Measurements from ENCODE around the gene FAM50B. TPM values are rescaled to one million over a fixed set of nuclear protein-coding genes. Genes with fewer than 3 reads are reported as not detected.
A peak's percentile ranks its signal among the peaks of the same experiment; 100 is the strongest.

FAM50B gene
- total RNA-seq, 2 experiments from 2014 or later: 2.7 to 2.8 TPM

GRCh38 chr6:3847521-3847920 lies 1.7 kb upstream of the FAM50B start:
- no peaks in the 10 kb centered on the region for H3K27me3 ChIP-seq (ENCODE audit: control insufficient read depth in 1 of 2, insufficient read depth in 2 of 2, low read length in 2 of 2)
- H3K4me3 Mint-ChIP-seq: peak overlapping the region; percentile 60
- peak in 1 of 14 experiments; percentile 21 for DNase-seq
- no peaks in the 10 kb centered on the region for H3K27me3 Mint-ChIP-seq
- no peaks in the 10 kb centered on the region for H3K36me3 Mint-ChIP-seq (ENCODE audit: low read depth)
- peak overlapping the region; percentile 61 for H3K27ac Mint-ChIP-seq
- ChIA-PET POLR2A (interaction anchor here (1.0 to 1.2 kb wide), 2 partner anchors 34 to 58 kb away, joined by 3 to 4 read pairs; no protein-coding TSS in a partner anchor), CTCF (interaction anchor here (1.0 to 2.2 kb wide), 4 partner anchors 9 to 308 kb away, joined by 3 to 13 read pairs (median 3); a partner anchor contains a TSS)
- H3K4me1 ChIP-seq (ENCODE audit: insufficient read depth, low read length): peaks cover 34% of the 10 kb centered on the region
- no peak overlapping the region for H3K4me3 ChIP-seq (ENCODE audit: low read length)
- H3K27ac ChIP-seq (ENCODE audit: low read depth in 1 of 2, low read length in 2 of 2): peak overlapping the region in 1 of 2 donors; percentile 20
- intact Hi-C loops (cut with DNase I, micrococcal nuclease): loop anchor here in 1 of 2 experiments (5.0 to 10.0 kb wide), 3 partner anchors 85 to 287 kb away; partner anchors contain the start of gene ECI2
- H3K4me1 Mint-ChIP-seq (ENCODE audit: low read depth): peaks cover 20% of the 10 kb centered on the region
- no peak for TF ChIP-seq CTCF (IDR thresholded peaks at IDR 0.05)
- H3K9me3 Mint-ChIP-seq: no peaks in the 10 kb centered on the region
- H3K36me3 ChIP-seq (ENCODE audit: insufficient read depth, low read length): no peaks in the 10 kb centered on the region
- peaks cover 0 to 22% of the 10 kb centered on the region in 2 experiments for H3K9me3 ChIP-seq (ENCODE audit: control insufficient read depth in 1 of 2, insufficient read depth in 1 of 2, low read length in 2 of 2)
- ATAC-seq (ENCODE audit: poor library complexity): no peak

GRCh38 chr6:3848380-3848779 lies 793 bp upstream of the FAM50B start:
- Histone ChIP-seq H3K4me1 (ENCODE audit: insufficient read depth, low read length) (peaks cover 34% of the 10 kb centered on the region), H3K4me3 (ENCODE audit: low read length) (peak overlapping the region; percentile 74), H3K27me3 (ENCODE audit: control insufficient read depth in 1 of 2, insufficient read depth in 2 of 2, low read length in 2 of 2) (no peaks in the 10 kb centered on the region), H3K9me3 (ENCODE audit: control insufficient read depth in 1 of 2, insufficient read depth in 1 of 2, low read length in 2 of 2) (peaks cover 0 to 22% of the 10 kb centered on the region in 2 experiments), H3K36me3 (ENCODE audit: insufficient read depth, low read length) (no peaks in the 10 kb centered on the region), H3K27ac (ENCODE audit: low read depth in 1 of 2, low read length in 2 of 2) (peak overlapping the region in 1 of 2 donors; percentile 36)
- no peaks in the 10 kb centered on the region for H3K9me3 Mint-ChIP-seq
- ChIA-PET CTCF (interaction anchor here (0.6 to 2.2 kb wide), 20 partner anchors 8 to 1155 kb away, joined by 3 to 14 read pairs (median 3); partner anchors contain the start of gene RPP40), POLR2A (interaction anchor here (0.5 to 2.0 kb wide), 16 partner anchors 8 to 780 kb away, joined by 3 to 24 read pairs (median 5); partner anchors contain the start of genes ECI2, RIPK1 and TUBB2A)
- DNase-seq (peak in 2 of 14 experiments; percentile 8 to 18), ATAC-seq (ENCODE audit: poor library complexity) (no peak)
- H3K4me3 Mint-ChIP-seq: peak overlapping the region; percentile 78
- intact Hi-C loops (cut with DNase I, micrococcal nuclease): loop anchor here in 1 of 2 experiments (5.0 to 10.0 kb wide), 3 partner anchors 84 to 286 kb away; partner anchors contain the start of gene ECI2
- peaks cover 20% of the 10 kb centered on the region for H3K4me1 Mint-ChIP-seq (ENCODE audit: low read depth)
- no peak for TF ChIP-seq CTCF (IDR thresholded peaks at IDR 0.05)
- no peaks in the 10 kb centered on the region for H3K27me3 Mint-ChIP-seq
- peak overlapping the region; percentile 83 for H3K27ac Mint-ChIP-seq
- no peaks in the 10 kb centered on the region for H3K36me3 Mint-ChIP-seq (ENCODE audit: low read depth)

- Histone ChIP-seq H3K27ac (ENCODE audit: low read depth in 1 of 2, low read length in 2 of 2) (peak overlapping the region in 1 of 2 donors; percentile 58), H3K36me3 (ENCODE audit: insufficient read depth, low read length) (no peaks in the 10 kb centered on the region), H3K4me1 (ENCODE audit: insufficient read depth, low read length) (peaks cover 34% of the 10 kb centered on the region), H3K9me3 (ENCODE audit: control insufficient read depth in 1 of 2, insufficient read depth in 1 of 2, low read length in 2 of 2) (peaks cover 0 to 26% of the 10 kb centered on the region in 2 experiments), H3K27me3 (ENCODE audit: control insufficient read depth in 1 of 2, insufficient read depth in 2 of 2, low read length in 2 of 2) (no peaks in the 10 kb centered on the region), H3K4me3 (ENCODE audit: low read length) (peak overlapping the region; percentile 74)
- DNase-seq: peak in 5 of 14 experiments; percentile 3 to 28 (median 12)
- no peaks in the 10 kb centered on the region for H3K27me3 Mint-ChIP-seq
- intact Hi-C loops (cut with DNase I, micrococcal nuclease): loop anchor here (1.0 to 10.0 kb wide), 5 partner anchors 65 to 285 kb away; partner anchors contain the start of gene ECI2 (in 1 of the 2)
- peak overlapping the region; percentile 83 for H3K27ac Mint-ChIP-seq
- H3K4me1 Mint-ChIP-seq (ENCODE audit: low read depth): peaks cover 20% of the 10 kb centered on the region
- H3K36me3 Mint-ChIP-seq (ENCODE audit: low read depth): no peaks in the 10 kb centered on the region
- H3K9me3 Mint-ChIP-seq: no peaks in the 10 kb centered on the region
- TF ChIP-seq CTCF (IDR thresholded peaks at IDR 0.05): no peak
- peak; percentile 15 for ATAC-seq (ENCODE audit: poor library complexity)
- CTCF ChIA-PET: interaction anchor here (1.0 to 2.2 kb wide), 16 partner anchors 11 to 1154 kb away, joined by 3 to 14 read pairs (median 4); partner anchors contain the start of gene RPP40
- peak overlapping the region; percentile 78 for H3K4me3 Mint-ChIP-seq
- POLR2A ChIA-PET: interaction anchor here (1.0 to 2.0 kb wide), 10 partner anchors 12 to 590 kb away, joined by 3 to 24 read pairs (median 10); partner anchors contain the start of gene ECI2
Observed at GRCh38 chr6:3849681-3850450, 693 bp downstream of the FAM50B start.
